ENCODE results near the gene MAP3K19.
"Not testable (repeated sequence)": the region's sequence is repeated elsewhere in the genome, so short reads cannot be mapped to it uniquely, and the experiment has no call there.

Gene MAP3K19

GRCh38 chr2:135050684-135051083 lies 3.4 kb upstream of the MAP3K19 start:
- DNase-seq (ENCODE audit: low read depth in 2 of 2): no peak

GRCh38 chr2:135050132-135050531 lies 2.9 kb upstream of the MAP3K19 start:
- no peak for DNase-seq (ENCODE audit: low read depth in 2 of 2)

- DNase-seq (ENCODE audit: low read depth in 2 of 2): no peak
Observed at GRCh38 chr2:135048122-135048521, 875 bp upstream of the MAP3K19 start.

- DNase-seq (ENCODE audit: low read depth in 2 of 2): no peak
Observed at GRCh38 chr2:135043345-135043744, 3.9 kb downstream of the MAP3K19 start.

GRCh38 chr2:135037831-135038230 lies 9.4 kb downstream of the MAP3K19 start:
- DNase-seq (ENCODE audit: low read depth in 2 of 2): no peak

GRCh38 chr2:135033216-135033615 lies 14.0 kb downstream of the MAP3K19 start:
- not testable (repeated sequence) for DNase-seq (ENCODE audit: low read depth in 2 of 2)

- no peak for DNase-seq (ENCODE audit: low read depth in 2 of 2)
Observed at GRCh38 chr2:135030826-135031225, 16.4 kb downstream of the MAP3K19 start.

GRCh38 chr2:135029481-135030134 lies 17.6 kb downstream of the MAP3K19 start:
- no peak for DNase-seq (ENCODE audit: low read depth in 2 of 2)

- no peak for DNase-seq (ENCODE audit: low read depth in 2 of 2)
Observed at GRCh38 chr2:135023886-135024485, 23.3 kb downstream of the MAP3K19 start.

GRCh38 chr2:135022952-135023880 lies 24.0 kb downstream of the MAP3K19 start:
- no peak for DNase-seq (ENCODE audit: low read depth in 2 of 2)

GRCh38 chr2:135021618-135022017 lies 25.6 kb downstream of the MAP3K19 start:
- no peak for DNase-seq (ENCODE audit: low read depth in 2 of 2)

- no peak for DNase-seq (ENCODE audit: low read depth in 2 of 2)
Observed at GRCh38 chr2:135011633-135012032, 35.6 kb downstream of the MAP3K19 start.

- DNase-seq (ENCODE audit: low read depth in 2 of 2): no peak
Observed at GRCh38 chr2:135010200-135010942, 36.9 kb downstream of the MAP3K19 start.

GRCh38 chr2:135009339-135009738 lies 37.9 kb downstream of the MAP3K19 start:
- no peak for DNase-seq (ENCODE audit: low read depth in 2 of 2)

GRCh38 chr2:135005753-135006152 lies 41.5 kb downstream of the MAP3K19 start:
- DNase-seq (ENCODE audit: low read depth in 2 of 2): no peak

GRCh38 chr2:135004005-135004746 lies 43.1 kb downstream of the MAP3K19 start:
- peak; percentile 32 to 41 for DNase-seq (ENCODE audit: low read depth in 2 of 2)

GRCh38 chr2:135002836-135003235 lies 44.4 kb downstream of the MAP3K19 start:
- DNase-seq (ENCODE audit: low read depth in 2 of 2): no peak

- no peak for DNase-seq (ENCODE audit: low read depth in 2 of 2)
Observed at GRCh38 chr2:134999521-134999920, 47.7 kb downstream of the MAP3K19 start.

GRCh38 chr2:134988994-134989605 lies 58.1 kb downstream of the MAP3K19 start:
- DNase-seq (ENCODE audit: low read depth in 2 of 2): no peak

GRCh38 chr2:134985061-134985460 lies 62.2 kb downstream of the MAP3K19 start:
- no peak for DNase-seq (ENCODE audit: low read depth in 2 of 2)

- no peak for DNase-seq (ENCODE audit: low read depth in 2 of 2)
Observed at GRCh38 chr2:134982603-134983002, 64.6 kb downstream of the MAP3K19 start.

Data from stimulated activated CD8-positive, alpha-beta memory T cell treated with anti-CD3 and anti-CD28 coated beads, Interleukin-15, amount 100 ng/mL, for 4 hours (primary cell).